Measurements from ENCODE around the gene ZNF83.
"Not testable (repeated sequence)": the region's sequence is repeated elsewhere in the genome, so short reads cannot be mapped to it uniquely, and the experiment has no call there.

ZNF83 gene

GRCh38 chr19:52569638-52569999 lies 68.5 kb downstream of the ZNF83 start:
- not testable (repeated sequence) for DNase-seq (ENCODE audit: low read depth)

- no peak for DNase-seq (ENCODE audit: low read depth)
These were observed 70.2 kb downstream of the ZNF83 start for GRCh38 chr19:52567921-52568320.

- DNase-seq (ENCODE audit: low read depth), result no peak
These were observed 71.6 kb downstream of the ZNF83 start for GRCh38 chr19:52566588-52566987.

GRCh38 chr19:52566121-52566520 lies 72.0 kb downstream of the ZNF83 start:
- no peak for DNase-seq (ENCODE audit: low read depth)

Data from activated gamma-delta T cell treated with anti-CD3 and anti-CD28 coated beads, Interleukin-2, amount 50 U/mL, for 16 hours (primary cell).